HG03280 (cell line): Measurements from ENCODE around the gene LILRB4.
"Not testable (repeated sequence)": the region's sequence is repeated elsewhere in the genome, so short reads cannot be mapped to it uniquely, and the experiment has no call there.

ENCODE experiments used
- ATAC-seq: cut with Tn5 transposase; IDR thresholded peaks from one replicate; pipeline ENCODE4 v1.9.1; 2021; ENCODE audit warnings: mild to moderate bottlenecking, moderate library complexity; ENCODE audit not compliant: unreplicated experiment

LILRB4 gene

GRCh38 chr19:54648129-54648528, 14.7 kb upstream of the LILRB4 start:
- no peak for ATAC-seq

- ATAC-seq = no peak
These were observed 12.6 kb upstream of the LILRB4 start for GRCh38 chr19:54650108-54650655.

GRCh38 chr19:54653181-54653809, 9.5 kb upstream of the LILRB4 start:
- ATAC-seq = no peak

GRCh38 chr19:54654447-54655321, 8.1 kb upstream of the LILRB4 start:
- no peak for ATAC-seq

- ATAC-seq = no peak
These were observed 3.5 kb upstream of the LILRB4 start for GRCh38 chr19:54659300-54659699.

GRCh38 chr19:54660306-54660705, 2.5 kb upstream of the LILRB4 start:
- no peak for ATAC-seq

GRCh38 chr19:54660964-54661363, 1.8 kb upstream of the LILRB4 start:
- ATAC-seq = no peak

- no peak for ATAC-seq
These were observed 821 bp upstream of the LILRB4 start for GRCh38 chr19:54661846-54662481.

GRCh38 chr19:54665530-54665929, 2.7 kb downstream of the LILRB4 start:
- ATAC-seq = no peak

- ATAC-seq = no peak
These were observed 4.4 kb downstream of the LILRB4 start for GRCh38 chr19:54667217-54667616.

GRCh38 chr19:54668353-54668752, 5.6 kb downstream of the LILRB4 start:
- ATAC-seq = no peak

GRCh38 chr19:54670576-54671357, 8.0 kb downstream of the LILRB4 start:
- ATAC-seq = no peak

- ATAC-seq = no peak
These were observed 10.4 kb downstream of the LILRB4 start for GRCh38 chr19:54673222-54673621.

- no peak for ATAC-seq
These were observed 11.3 kb downstream of the LILRB4 start for GRCh38 chr19:54674021-54674617.

- ATAC-seq = not testable (repeated sequence)
These were observed 13.5 kb downstream of the LILRB4 start for GRCh38 chr19:54676210-54676834.

GRCh38 chr19:54677217-54677616, 14.4 kb downstream of the LILRB4 start:
- no peak for ATAC-seq

GRCh38 chr19:54681596-54681995, 18.8 kb downstream of the LILRB4 start:
- not testable (repeated sequence) for ATAC-seq

- ATAC-seq = no peak
These were observed 19.6 kb downstream of the LILRB4 start for GRCh38 chr19:54682306-54682856.

- no peak for ATAC-seq
These were observed 21.7 kb downstream of the LILRB4 start for GRCh38 chr19:54684527-54684926.
